GM23338 (cell line): ENCODE results near the gene AMPD3.

ENCODE experiments used
- CREB1 ChIP-seq: fragments of 250-450 bp; sonication (Bioruptor Pico); IDR thresholded peaks from 2 replicates; pipeline ENCODE4 v1.5.0; 2020; ENCODE audit warnings: low read depth, mild to moderate bottlenecking, moderate library complexity
- CTCF ChIP-seq, 2 experiments: fragments of 200-600 bp in 1 of 2; sonication (generic) in 1 of 2; conservative IDR thresholded peaks; 2 replicates each; pipeline versions ENCODE4 v1.5.1 to v1.6.1; 2016 to 2017; ENCODE audit warnings: antibody characterized with exemption in 2 of 2, low read depth in 2 of 2, mild to moderate bottlenecking in 2 of 2, moderate library complexity in 1 of 2
- EZH2 ChIP-seq: fragments of 200-600 bp; sonication (generic); IDR thresholded peaks from one replicate; pipeline ENCODE4 v1.8.0; 2017; ENCODE audit warnings: antibody characterized with exemption, mild to moderate bottlenecking, low read depth; ENCODE audit not compliant: unreplicated experiment
- EZH2phosphoT487 ChIP-seq: fragments of 200-600 bp; sonication (generic); IDR thresholded peaks from one replicate; pipeline ENCODE4 v1.8.1; 2018; ENCODE audit warnings: antibody characterized with exemption; ENCODE audit not compliant: unreplicated experiment
- JUNB ChIP-seq: IDR thresholded peaks from one replicate; pipeline ENCODE4 v1.6.1; 2016; ENCODE audit warnings: antibody characterized with exemption; ENCODE audit not compliant: unreplicated experiment
- POLR2AphosphoS5 ChIP-seq: IDR thresholded peaks from 2 replicates; pipeline ENCODE4 v1.6.1; 2016; ENCODE audit warnings: antibody characterized with exemption, low read depth
- REST ChIP-seq: IDR thresholded peaks from one replicate; pipeline ENCODE4 v1.6.1; 2018; ENCODE audit warnings: antibody characterized with exemption; ENCODE audit not compliant: unreplicated experiment

DNA sequence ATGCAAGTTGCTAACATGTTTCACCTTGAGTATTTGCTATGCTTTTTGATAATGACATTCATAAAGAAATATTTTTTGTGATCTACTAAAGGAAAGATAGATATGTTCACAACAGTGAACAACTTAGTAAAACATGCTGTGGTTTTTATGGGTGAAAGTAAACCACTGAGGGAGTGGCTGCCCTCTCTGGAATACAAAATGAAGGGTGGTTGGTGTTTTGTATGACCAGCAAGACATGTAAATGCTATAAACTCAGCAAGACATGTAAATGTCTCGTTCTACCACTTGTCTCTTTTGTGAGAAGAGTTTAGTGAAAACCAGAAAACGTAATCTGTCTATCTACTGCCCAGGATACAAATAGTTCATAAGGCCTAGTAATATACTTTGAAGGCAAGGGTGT, 7.6 kb upstream of the AMPD3 start:
- TF ChIP-seq CTCF (conservative IDR thresholded peaks at IDR 0.05; ENCODE audit: low read depth in 2 of 2): no peak
- TF ChIP-seq EZH2phosphoT487: no peak
- TF ChIP-seq POLR2AphosphoS5: no peak
- no peak for TF ChIP-seq EZH2
- no peak for TF ChIP-seq REST
- no peak for TF ChIP-seq CREB1 (CRISPR knock-in tag)
- TF ChIP-seq JUNB: no peak
